Stimulated activated CD8-positive, alpha-beta memory T cell treated with anti-CD3 and anti-CD28 coated beads, Interleukin-15, amount 100 ng/mL, for 48 hours (primary cell): ENCODE measurements around the gene VIP.
"Not testable (repeated sequence)": the region's sequence is repeated elsewhere in the genome, so short reads cannot be mapped to it uniquely, and the experiment has no call there.

Experiments used
- DNase-seq, 2 donors: peaks; one replicate each; pipeline ENCODE4 v3.0.0-alpha.2; 2020; ENCODE audit warnings: low read depth in 2 of 2

The VIP gene

DNA sequence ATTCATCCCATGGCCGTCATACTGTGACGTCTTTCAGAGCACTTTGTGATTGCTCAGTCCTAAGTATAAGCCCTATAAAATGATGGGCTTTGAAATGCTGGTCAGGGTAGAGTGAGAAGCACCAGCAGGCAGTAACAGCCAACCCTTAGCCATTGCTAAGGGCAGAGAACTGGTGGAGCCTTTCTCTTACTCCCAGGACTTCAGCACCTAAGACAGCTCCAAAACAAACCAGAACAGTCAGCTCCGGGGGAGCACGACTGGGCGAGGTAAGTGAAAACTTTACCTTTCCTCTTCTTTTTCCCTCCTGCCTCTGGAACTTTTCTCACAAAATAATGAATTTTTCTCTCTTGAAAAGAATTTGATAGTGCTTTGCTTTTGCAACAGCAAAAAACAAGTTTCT, at the start of gene VIP:
TSS of gene VIP (plus strand) at position 104 of the 400 bp plus-strand sequence. CDS start 1,381 bp downstream, outside the sequence.
- no peak for DNase-seq

DNA sequence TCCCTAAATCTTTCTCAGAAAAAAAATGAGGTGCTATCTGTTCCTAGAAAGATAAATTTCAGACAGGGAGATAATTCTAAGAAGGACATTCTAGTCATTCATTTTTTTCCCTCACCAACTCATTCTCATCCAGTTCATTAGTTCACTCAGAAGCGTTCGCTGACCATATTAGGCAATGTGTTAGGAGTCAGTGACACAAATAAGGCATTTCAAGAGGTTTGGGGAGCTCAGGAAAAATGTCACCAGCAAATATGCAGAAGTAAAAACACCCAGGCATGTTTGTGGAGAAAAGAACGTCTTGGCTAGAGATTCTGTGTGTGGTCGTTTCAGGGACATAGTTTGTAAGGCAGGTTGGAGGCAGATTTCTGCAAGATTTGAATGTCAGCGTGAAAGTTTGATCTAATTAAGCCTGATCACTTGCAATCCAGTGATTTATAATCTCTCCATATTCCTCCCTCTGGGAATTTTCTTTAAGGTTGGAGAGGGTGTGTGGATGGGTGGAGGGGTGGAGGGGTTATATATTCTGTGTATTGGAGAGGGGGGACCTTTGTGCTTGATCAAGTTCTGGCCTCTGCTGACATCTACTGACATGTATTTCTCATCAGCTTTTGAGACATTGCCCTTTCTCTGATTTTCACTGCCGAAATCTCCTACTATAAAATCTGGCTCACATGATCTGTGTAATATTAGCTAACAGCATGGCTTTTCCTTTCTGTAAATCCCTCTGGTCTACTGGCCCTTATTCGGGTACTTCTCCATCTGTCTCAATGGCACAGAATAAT, 49.3 kb upstream of the VIP start:
- DNase-seq, result no peak

DNA sequence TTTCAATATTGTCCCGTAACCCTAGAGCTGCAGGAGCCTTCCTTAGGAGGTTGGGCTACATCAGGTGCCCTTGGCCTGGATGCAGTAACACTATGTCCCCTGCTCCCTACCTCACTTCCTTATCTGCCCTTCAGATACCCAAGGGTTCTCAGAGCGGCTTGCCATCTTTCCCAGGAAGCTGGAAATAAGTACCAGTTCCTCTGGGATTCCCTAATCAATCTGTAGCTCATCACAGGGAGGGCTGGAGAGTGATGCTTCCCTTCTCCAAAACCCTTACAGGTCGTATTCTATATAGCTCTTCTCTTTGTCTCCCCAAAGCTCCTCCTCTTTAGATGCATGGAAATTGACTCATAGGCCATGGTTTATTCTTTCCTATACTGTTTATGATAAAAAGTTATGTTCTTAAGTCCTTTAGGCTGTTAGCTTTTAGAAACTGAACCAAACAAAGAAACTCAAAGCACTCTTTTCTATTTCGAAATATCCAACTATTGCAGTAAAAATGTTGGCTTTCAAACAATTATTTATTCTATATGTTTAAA, 48.7 kb upstream of the VIP start:
- no peak for DNase-seq

DNA sequence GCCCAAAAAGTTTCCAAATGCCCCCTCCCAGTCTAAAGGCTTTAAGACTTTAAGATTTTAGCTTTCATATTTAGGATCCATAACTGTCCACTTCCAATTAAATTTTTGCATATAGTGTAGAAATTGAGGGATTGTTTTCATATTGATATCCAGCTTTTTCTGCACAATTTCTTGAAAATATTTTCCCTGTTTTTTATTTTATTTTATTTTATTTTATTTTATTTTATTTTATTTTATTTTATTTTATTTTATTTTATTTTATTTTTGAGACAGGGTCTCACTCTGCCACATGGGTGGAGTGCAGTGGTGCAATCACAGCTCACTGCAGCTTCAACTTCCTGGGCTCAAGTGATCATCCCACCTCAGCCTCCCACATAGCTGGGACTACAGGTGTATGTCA, 46.8 kb upstream of the VIP start:
- DNase-seq, result not testable (repeated sequence)

DNA sequence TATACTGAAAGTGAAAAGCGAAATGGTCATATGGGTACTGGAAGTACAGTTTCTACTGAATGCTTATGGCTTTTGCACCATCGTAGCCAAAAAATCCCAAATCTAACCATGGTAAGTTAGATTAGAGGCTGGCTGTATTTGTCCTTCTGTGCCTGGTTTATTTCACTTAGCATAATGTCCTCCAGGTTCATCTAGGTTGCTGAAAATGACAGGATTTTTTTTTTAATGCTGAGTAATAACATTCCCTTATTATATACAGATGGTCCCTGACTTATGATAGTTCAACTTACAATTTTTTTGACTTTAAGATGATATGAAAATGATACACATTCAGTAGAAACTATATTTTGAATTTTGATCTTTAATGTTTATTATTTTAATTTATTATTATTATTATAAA, 45.3 kb upstream of the VIP start:
- no peak for DNase-seq

DNA sequence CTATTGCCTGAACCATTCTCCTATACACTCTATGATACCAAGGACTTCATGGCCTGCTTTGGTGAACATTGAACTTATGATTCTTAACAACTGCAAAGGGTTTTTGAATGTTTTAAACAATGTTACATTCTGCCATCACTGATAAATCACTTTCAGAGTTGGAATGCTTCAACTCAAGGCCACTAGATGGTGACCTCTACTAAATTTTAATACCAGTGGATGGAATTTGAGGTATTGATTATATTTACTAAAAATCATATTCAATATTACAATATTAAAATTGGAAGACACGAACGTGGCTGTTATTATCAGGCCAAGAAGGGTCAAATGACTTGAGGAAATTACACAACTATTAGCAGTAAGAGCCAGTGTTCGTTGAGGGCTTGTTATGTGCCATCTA, 34.3 kb upstream of the VIP start:
- no peak for DNase-seq

DNA sequence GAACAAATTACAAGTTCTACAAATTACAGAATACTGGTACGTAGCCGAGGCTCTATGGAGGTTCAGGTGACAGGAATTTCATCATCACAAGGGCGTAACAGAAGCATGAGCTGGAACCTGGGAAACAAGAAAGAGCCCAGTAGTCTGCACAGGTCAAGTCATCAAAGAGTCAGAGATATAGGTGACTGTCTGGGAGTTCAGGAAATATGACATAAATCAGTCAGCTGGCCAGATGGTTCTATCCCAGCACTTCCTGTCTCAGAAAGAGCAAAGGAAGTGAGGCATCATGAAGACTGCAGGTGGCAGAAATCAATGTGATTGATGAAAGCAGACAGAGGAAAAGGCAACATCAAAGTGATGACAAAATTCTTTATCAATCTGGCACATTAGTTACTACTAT, 29.6 kb upstream of the VIP start:
- no peak for DNase-seq

DNA sequence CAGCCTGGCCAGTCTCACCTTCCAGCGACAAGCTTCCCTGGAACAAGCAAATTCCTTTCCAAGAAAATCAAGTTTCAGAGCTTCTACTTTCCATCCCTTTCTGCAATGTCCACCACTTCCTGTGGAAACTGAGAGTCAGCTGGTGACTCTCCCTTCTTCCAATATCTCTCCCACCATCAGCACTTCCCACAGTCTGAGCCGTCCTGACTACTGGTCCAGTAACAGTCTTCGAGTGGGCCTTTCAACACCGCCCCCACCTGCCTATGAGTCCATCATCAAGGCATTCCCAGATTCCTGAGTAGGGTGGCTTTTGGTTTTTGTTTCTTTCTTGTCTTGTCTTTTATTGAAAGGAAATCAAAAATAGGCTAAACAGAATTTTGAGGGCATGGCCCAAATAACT, 28.6 kb upstream of the VIP start:
- DNase-seq, result no peak

DNA sequence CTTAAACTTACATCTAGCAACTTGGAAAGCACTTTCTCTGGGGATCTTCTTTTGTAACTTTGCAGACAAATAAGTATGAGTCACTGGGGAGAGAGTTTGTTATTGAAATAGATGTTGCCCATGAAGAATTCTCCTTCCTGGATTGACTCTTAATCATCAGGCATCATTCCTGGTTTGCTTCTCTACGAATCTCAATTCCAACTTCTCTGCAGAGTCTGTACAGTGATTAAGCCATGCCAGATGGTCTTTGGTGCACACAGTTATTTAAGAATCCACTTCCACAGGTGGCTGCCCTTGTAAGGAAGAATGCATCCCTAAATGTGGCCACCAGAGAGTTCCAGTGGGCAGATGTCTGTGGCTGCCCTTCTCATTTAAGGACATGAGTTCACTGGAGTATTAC, 27.2 kb upstream of the VIP start:
- no peak for DNase-seq

DNA sequence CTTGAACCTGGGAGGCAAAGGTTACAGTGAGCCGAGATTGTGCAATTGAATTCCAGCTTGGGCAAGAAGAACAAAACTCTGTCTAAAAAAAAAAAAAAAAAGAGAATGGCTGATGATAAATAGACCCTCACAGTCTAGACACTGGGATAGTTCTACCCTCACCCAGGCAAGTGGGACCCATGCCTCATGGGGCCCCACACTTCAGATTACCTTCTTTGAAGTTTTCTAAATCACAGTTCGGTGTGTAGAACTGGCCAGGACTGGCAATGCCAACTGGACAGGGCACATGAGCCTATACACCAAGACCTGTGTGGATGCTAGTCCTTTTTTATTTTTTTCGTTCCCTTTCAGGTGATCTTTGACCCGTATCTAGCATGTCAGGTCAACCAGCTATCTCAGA, 24.3 kb upstream of the VIP start:
- no peak for DNase-seq

DNA sequence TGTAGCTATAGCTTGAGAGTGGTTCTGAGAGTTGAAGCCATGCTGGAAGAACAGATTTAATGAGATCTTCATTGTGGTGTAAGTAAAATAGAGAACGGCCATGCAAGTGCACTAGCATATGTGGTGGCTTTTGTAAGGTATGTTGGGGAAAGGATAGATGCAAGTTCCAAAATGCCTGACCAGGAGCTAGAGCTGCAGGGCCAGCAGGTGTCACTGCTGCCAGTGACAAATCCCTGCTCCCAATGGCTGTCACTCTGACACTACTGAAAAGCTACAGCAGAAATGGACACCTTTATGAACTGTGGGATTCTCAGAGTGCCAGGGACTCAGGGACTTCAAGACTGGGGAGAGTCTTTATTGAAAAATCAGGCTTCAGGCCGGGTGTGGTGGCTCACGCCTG, 23.1 kb upstream of the VIP start:
- no peak for DNase-seq

DNA sequence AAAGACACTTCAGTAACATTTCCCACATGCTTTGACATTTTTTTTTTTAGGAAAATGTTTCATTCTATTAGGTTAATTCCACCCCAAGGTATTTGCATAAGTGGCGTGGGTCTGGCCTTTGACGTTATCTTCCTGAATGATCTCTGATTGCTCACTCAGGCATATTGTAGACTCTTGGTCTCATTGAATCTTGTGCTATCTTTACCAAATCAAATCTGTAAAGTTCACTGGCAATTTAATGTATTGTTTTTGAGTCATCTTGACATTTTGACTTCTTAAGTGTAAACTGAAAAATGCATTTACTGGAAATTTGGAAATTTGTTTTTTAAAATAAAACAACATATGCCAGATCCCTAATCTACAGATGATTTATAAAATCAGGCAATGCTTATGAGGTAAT, 16.0 kb upstream of the VIP start:
- no peak for DNase-seq

DNA sequence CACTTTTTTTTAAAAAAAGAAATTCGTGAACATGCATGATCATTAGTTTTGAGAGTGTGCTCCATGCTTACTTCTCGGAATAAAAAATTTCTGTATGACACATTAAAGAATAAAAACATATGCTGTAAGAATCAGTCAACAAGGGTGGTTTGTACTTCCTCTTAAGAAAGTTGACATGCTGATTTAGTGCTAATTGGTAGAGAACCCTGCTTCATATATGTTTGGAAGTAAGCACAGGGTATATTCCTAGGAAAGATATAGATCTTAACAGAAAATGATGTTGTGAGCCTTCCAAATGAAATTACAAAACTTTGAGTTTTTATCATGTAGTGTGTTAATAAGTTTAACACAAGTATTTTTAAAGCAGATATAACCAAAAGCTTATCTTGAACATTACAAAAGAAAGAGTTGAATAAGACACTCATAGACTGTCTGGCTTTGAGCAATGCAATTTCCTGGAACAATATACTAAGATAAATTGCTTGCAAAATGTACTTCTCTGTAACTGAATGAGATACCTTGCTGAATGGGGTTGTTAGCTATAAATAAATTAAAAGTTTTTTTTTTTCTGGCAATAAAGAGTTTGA, 13.8 kb upstream of the VIP start:
- DNase-seq, result no peak

DNA sequence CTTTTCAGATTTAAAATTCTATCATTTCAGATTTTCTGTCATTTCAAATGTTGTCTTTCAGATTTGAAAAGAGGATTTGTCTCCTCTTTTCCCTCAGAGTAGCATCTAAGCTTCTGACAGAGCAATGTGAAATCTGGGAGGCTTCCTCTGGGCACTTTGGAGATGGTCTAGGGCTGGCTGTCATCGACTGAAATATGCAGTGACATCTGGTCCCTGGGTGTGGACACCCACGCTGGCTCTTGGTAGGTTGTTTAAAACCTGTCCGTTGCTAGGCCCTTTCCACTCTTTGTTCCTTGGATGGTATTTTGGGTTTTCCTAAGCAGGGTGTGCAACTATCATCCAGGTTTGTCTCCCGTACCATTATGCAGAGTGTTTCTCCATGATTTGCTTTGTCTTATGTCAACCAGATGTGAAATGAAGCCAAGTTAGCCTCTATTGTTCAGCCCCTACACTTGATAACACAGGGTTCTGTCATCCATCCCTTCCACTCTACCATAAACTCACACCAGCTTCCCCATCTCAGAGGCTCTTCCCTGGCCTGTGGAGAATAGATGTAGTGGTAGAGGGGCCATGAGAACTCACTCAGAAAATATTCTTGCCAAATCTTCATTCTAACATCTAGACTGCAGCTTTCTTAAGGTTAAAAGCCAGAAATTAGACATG, 5.0 kb upstream of the VIP start:
- DNase-seq, result no peak

DNA sequence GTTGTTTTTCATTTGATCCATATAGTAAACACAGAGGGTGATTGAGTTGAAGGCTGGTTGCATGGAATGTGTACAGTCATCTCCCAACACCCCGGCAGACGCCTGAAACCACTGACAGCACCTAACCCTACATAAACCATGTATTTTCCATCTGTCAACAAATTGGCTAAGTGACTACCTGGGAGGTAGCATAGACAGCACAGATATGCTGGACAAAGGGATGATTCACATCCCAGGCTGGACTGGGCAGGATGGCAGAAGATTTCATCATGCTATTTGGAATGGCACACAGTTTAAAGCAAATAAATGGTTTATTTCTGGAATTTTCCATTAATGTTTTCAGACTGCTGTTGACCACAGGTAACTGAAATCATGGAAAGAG, 4.4 kb upstream of the VIP start:
- DNase-seq, result no peak

DNA sequence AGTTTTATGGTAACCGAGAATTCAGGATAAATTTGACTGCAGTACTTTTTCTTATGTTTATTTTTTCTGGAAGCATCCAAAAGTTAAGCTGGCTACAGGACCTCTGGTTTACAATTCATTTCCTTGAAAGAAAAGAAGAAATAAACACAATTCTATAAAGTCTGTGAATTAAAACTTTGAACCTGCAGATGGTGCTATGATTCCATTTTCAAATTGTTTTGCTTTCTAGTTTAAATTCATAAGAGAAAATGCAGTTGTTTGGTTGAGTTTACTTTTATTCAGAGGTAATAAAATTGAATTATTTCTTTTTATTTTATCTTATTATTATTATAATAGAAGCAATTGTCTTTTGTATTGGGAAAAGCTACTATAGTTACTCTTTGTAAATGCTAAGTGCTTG, 1.8 kb upstream of the VIP start:
- no peak for DNase-seq

DNA sequence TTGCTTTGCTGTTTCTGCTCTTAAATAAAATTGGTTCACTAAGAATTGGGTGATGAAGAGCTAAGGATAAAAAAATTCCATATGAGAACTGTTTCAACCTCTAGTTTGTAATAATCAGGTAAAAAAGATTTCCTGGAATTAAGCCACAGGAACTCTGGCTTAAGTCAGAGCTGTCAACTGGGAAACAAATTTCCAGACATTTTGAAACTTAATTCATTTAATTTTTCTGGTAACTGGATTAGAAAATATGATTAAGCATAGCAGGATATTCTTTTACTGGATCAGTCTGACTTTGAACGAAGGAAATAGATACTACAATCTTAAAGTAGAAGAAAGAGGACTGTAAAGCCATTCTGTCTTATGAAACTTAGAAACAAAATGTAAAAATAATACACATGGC, 1.3 kb upstream of the VIP start:
- DNase-seq, result no peak

DNA sequence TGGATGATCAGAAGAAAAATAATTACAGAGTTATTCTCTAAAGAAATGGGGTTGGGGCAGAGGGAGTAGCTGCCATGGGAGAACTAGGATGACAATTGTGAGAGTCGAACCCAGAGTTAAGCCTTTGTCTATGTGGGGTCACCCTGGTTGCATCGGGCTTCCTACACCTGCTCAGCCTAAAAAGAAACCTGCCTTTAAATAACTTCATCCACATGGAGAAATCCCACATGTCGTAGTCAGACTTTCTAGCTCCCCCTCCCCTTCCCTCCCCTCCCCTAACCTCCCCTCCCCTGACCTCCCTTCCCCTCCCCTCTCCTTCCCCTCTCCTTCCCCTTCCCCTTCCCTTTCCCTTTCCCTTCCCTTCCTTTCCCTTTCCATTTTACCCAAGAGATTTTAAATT, 14.7 kb downstream of the VIP start:
- no peak for DNase-seq

DNA sequence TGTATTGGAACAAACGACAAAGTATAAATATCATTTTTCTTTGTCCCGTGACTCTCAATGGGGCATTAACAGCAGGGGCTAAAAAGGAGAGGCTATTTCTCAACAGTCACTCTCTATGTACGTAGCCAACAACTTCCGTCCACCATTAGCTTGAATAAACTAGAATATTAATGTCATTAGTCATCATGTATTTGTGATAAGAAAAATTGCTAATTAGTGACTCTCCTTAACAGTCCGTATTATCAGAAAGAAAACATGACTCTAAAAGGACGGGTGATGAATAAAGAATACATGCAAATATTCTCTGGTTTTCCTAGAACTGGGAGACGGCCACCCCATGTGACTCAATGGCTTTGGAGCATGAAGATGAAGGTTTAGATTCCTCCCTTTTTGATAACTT, 18.6 kb downstream of the VIP start:
- no peak for DNase-seq

DNA sequence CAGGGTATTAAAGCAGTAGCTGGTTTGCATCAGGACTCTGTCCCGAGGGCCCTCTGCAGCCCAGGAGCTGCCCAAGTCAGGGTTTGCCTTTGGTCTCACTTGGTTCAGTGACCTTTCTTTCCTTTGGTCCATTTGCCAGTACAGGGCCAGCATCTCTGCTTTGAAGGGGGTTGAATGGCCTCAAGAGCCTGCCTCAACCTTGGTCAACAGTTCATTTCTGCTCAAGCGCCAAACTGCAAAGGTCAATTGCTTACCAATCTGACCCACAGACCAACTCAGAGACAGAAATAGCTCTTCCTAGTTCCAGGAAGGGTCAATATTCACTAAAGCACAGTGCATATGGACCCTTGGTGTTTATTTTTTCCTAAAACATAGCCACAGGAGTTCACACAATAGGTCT, 19.4 kb downstream of the VIP start:
- no peak for DNase-seq

DNA sequence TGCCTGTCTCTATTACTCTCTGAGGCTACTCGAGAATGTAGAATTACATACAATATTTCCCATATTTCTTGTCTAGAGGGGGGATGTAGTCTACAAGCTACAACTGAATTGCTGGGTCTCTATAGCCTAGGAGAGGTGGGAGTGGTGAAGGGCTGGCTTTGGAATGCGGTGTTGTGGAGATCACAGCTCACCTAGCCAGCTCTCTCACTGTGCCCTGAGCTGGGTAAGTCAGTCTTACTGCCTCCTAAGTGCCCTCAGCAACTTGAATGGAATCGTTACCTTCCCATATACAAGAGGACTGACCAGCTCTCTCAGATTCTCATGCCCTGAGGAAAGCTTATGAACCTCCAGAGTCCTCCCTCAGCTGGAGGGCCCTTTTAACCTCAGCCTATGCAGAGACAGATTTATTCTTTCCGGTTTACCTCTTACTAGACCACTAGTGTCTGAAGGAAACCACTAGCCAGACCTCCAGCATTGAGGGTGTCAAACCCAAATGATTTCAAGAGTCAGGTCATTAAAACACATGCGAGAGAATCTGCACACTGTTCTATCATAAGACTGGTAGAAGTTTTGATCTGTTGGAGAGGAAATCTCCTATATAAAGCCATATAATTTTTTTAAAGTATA, 20.6 kb downstream of the VIP start:
- DNase-seq, result no peak

DNA sequence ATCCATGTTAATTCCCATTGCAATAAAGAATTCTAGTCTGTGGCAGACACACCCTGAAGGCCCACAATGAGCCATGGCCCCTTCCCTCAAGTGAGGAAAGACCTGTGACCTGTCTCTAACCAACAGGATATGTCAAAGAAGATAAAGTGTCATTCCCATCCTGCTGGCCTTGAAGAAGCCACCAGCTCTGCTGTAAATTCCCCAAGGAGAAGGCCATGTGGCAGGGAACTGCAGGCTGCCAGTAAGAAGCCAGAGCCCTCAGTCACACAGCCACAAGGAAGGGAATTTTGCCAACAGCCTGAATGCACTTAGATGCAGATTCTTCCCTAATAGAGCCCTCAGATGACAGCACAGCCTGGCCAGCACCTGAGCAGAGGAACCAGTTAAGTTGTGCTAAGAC, 24.8 kb downstream of the VIP start:
- no peak for DNase-seq

DNA sequence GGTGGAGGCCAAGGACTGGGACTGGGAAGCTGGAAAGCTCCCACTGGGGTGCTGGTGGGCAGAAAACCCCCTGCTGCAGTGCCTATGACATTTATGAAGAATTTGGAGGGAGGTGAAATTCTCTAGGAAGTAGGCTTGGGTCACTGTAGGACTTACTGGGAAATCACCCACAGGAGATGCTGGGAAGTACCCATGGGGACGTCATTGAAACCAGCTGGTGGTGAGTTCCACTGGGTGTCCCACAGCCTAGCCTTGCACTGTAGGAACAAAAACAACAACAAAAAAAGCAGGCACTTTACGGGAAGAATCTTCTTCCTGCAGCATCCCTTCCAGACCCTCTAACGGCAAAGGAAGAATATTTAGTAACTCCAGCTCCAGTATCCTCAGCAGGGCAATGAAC, 26.2 kb downstream of the VIP start:
- no peak for DNase-seq
